Trophoblast cell (in vitro differentiated cells and primary cell): Measurements from ENCODE around the gene HDDC2.

ENCODE experiments used
- DNase-seq, 2 donors: peaks; one replicate each; pipeline ENCODE4 v3.0.0-alpha.2; 2016
- H2AFZ ChIP-seq: 2 replicates; pipeline ENCODE4 v1.6.1; 2013; ENCODE audit warnings: low read length, moderate library complexity, mild to moderate bottlenecking; ENCODE audit not compliant: insufficient read depth, poor library complexity
- H2AK5ac ChIP-seq: 2 replicates; pipeline ENCODE4 v1.6.1; 2013; ENCODE audit warnings: mild to moderate bottlenecking, low read length
- H2BK120ac ChIP-seq: 2 replicates; pipeline ENCODE4 v1.6.1; 2013; ENCODE audit warnings: low read length, mild to moderate bottlenecking, moderate library complexity; ENCODE audit not compliant: insufficient read depth, poor library complexity
- H2BK12ac ChIP-seq: 2 replicates; pipeline ENCODE4 v1.6.1; 2013; ENCODE audit warnings: mild to moderate bottlenecking, low read length, moderate library complexity
- H2BK5ac ChIP-seq: 2 replicates; pipeline ENCODE4 v1.6.1; 2013; ENCODE audit warnings: low read length, low read depth, moderate library complexity, mild to moderate bottlenecking; ENCODE audit not compliant: poor library complexity
- H3K14ac ChIP-seq: 2 replicates; pipeline ENCODE4 v1.6.1; 2013; ENCODE audit warnings: mild to moderate bottlenecking, low read length
- H3K18ac ChIP-seq: 2 replicates; pipeline ENCODE4 v1.6.1; 2013; ENCODE audit warnings: mild to moderate bottlenecking, low read length
- H3K23ac ChIP-seq: 2 replicates; pipeline ENCODE4 v1.6.1; 2013; ENCODE audit warnings: low read length
- H3K27ac ChIP-seq: 2 replicates; pipeline ENCODE4 v1.5.1; 2013; ENCODE audit warnings: low read depth, mild to moderate bottlenecking, inconsistent platforms, low read length, moderate library complexity
- H3K27me3 ChIP-seq: 2 replicates; pipeline ENCODE4 v1.6.1; 2013; ENCODE audit warnings: inconsistent platforms, mild to moderate bottlenecking, low read length, moderate library complexity; ENCODE audit not compliant: insufficient read depth
- H3K36me3 ChIP-seq, 2 experiments: 1 replicate in 1 of 2; 2 replicates in 1 of 2; pipeline ENCODE4 v1.6.1; 2013; ENCODE audit warnings: low read length in 2 of 2, mild to moderate bottlenecking in 2 of 2, moderate library complexity in 1 of 2; ENCODE audit not compliant: insufficient read depth in 2 of 2, control insufficient read depth in 1 of 2
- H3K4ac ChIP-seq: 2 replicates; pipeline ENCODE4 v1.6.1; 2013; ENCODE audit warnings: low read depth, mild to moderate bottlenecking, low read length, moderate library complexity
- H3K4me1 ChIP-seq, 2 experiments: 1 replicate in 1 of 2; 2 replicates in 1 of 2; pipeline ENCODE4 v1.6.1; 2013; ENCODE audit warnings: low read length in 2 of 2, mild to moderate bottlenecking in 2 of 2, moderate library complexity in 1 of 2; ENCODE audit not compliant: insufficient read depth in 2 of 2, control insufficient read depth in 1 of 2
- H3K4me2 ChIP-seq: 2 replicates; pipeline ENCODE4 v1.6.1; 2013; ENCODE audit warnings: inconsistent platforms, mild to moderate bottlenecking, low read length, moderate library complexity
- H3K4me3 ChIP-seq: 2 replicates; pipeline ENCODE4 v1.5.1; 2013; ENCODE audit warnings: mild to moderate bottlenecking, low read depth, low read length, inconsistent platforms
- H3K79me1 ChIP-seq: one replicate; pipeline ENCODE4 v1.6.1; 2013; ENCODE audit warnings: low read length
- H3K79me2 ChIP-seq: 2 replicates; pipeline ENCODE4 v1.6.1; 2013; ENCODE audit warnings: low read length, mild to moderate bottlenecking; ENCODE audit not compliant: control insufficient read depth, insufficient read depth, poor library complexity
- H3K9ac ChIP-seq: 2 replicates; pipeline ENCODE4 v1.6.1; 2013; ENCODE audit warnings: mild to moderate bottlenecking, low read length
- H3K9me3 ChIP-seq: 2 replicates; pipeline ENCODE4 v1.6.1; 2013; ENCODE audit warnings: low read depth, mild to moderate bottlenecking, control low read depth, inconsistent platforms, low read length; ENCODE audit not compliant: insufficient read depth
- H4K12ac ChIP-seq: 2 replicates; pipeline ENCODE4 v1.6.1; 2013; ENCODE audit warnings: low read depth, mild to moderate bottlenecking, low read length, moderate library complexity
- H4K8ac ChIP-seq: 2 replicates; pipeline ENCODE4 v1.6.1; 2013; ENCODE audit warnings: low read depth, mild to moderate bottlenecking, low read length, moderate library complexity
- H4K91ac ChIP-seq: one replicate; pipeline ENCODE4 v1.6.1; 2013; ENCODE audit warnings: low read depth, mild to moderate bottlenecking, low read length, moderate library complexity
- WGBS: extraction: QIAGEN DNeasy Blood & Tissue Kit; methylation state at CpG from one replicate; pipeline ENCODE4 v1.1.7; 2013; ENCODE audit warnings: missing lambda C conversion rate; ENCODE audit not compliant: insufficient read length, insufficient coverage; ENCODE audit errors: extremely low coverage; 5-methylcytosine and 5-hydroxymethylcytosine counted together

Gene HDDC2

GRCh38 chr6:125273251-125273650 lies 28.5 kb downstream of the HDDC2 start:
- H3K27me3 ChIP-seq: no peaks in the 10 kb centered on the region

GRCh38 chr6:125271486-125272159 lies 30.1 kb downstream of the HDDC2 start:
- no CpG with 5 or more reads among the region's 8 CpGs for WGBS
- no peaks in the 10 kb centered on the region for H3K79me2 ChIP-seq
- H3K4me3 ChIP-seq: no peak overlapping the region
- no peak overlapping the region for H3K14ac ChIP-seq
- no peak overlapping the region for H3K23ac ChIP-seq
- H3K36me3 ChIP-seq: peaks cover 6 to 28% of the 10 kb centered on the region in 2 experiments
- no peaks in the 10 kb centered on the region for H3K4me1 ChIP-seq
- H3K9ac ChIP-seq: no peak overlapping the region
- H3K79me1 ChIP-seq: no peaks in the 10 kb centered on the region
- no peak overlapping the region for H4K91ac ChIP-seq
- H3K4me2 ChIP-seq: no peak overlapping the region
- no peak overlapping the region for H3K18ac ChIP-seq
- no peak overlapping the region for H2AFZ ChIP-seq
- no peak overlapping the region for H2AK5ac ChIP-seq
- no peak overlapping the region for H2BK12ac ChIP-seq
- H2BK5ac ChIP-seq: no peak overlapping the region
- H3K27me3 ChIP-seq: no peaks in the 10 kb centered on the region
- peaks cover 6% of the 10 kb centered on the region for H3K9me3 ChIP-seq
- no peak overlapping the region for H4K8ac ChIP-seq
- no peak overlapping the region for H2BK120ac ChIP-seq
- H3K27ac ChIP-seq: no peak overlapping the region
- no peak overlapping the region for H4K12ac ChIP-seq
- DNase-seq: no peak
- no peak overlapping the region for H3K4ac ChIP-seq

More at GRCh38 chr6:125273251-125273650, 28.5 kb downstream of the HDDC2 start:
- H3K4ac ChIP-seq: no peak overlapping the region
- no peak overlapping the region for H2AFZ ChIP-seq
- no peak overlapping the region for H3K9ac ChIP-seq
- no peak overlapping the region for H3K4me2 ChIP-seq
- peaks cover 6 to 28% of the 10 kb centered on the region in 2 experiments for H3K36me3 ChIP-seq
- DNase-seq: no peak
- no peak overlapping the region for H2BK5ac ChIP-seq
- no peaks in the 10 kb centered on the region for H3K79me1 ChIP-seq
- H3K18ac ChIP-seq: no peak overlapping the region
- H3K27ac ChIP-seq: no peak overlapping the region
- H3K23ac ChIP-seq: no peak overlapping the region
- WGBS: no CpG with 5 or more reads among the region's 8 CpGs
- no peak overlapping the region for H2AK5ac ChIP-seq
- no peak overlapping the region for H3K14ac ChIP-seq
- H3K4me3 ChIP-seq: no peak overlapping the region
- H2BK12ac ChIP-seq: no peak overlapping the region
- no peak overlapping the region for H2BK120ac ChIP-seq
- no peak overlapping the region for H4K12ac ChIP-seq
- H3K4me1 ChIP-seq: no peaks in the 10 kb centered on the region
- H3K79me2 ChIP-seq: no peaks in the 10 kb centered on the region
- peaks cover 6% of the 10 kb centered on the region for H3K9me3 ChIP-seq
- no peak overlapping the region for H4K8ac ChIP-seq
- H4K91ac ChIP-seq: no peak overlapping the region

GRCh38 chr6:125270380-125270779 lies 31.4 kb downstream of the HDDC2 start:
- no CpG with 5 or more reads among the region's 4 CpGs for WGBS
- Histone ChIP-seq H3K18ac (no peak overlapping the region), H3K27ac (no peak overlapping the region), H4K91ac (no peak overlapping the region), H3K4ac (no peak overlapping the region), H3K9me3 (peaks cover 6% of the 10 kb centered on the region), H2BK120ac (no peak overlapping the region), H3K4me1 (no peaks in the 10 kb centered on the region), H3K4me3 (no peak overlapping the region), H3K9ac (no peak overlapping the region), H4K12ac (no peak overlapping the region), H3K14ac (no peak overlapping the region), H2AK5ac (no peak overlapping the region), H3K23ac (no peak overlapping the region), H3K36me3 (peaks cover 4 to 24% of the 10 kb centered on the region in 2 experiments), H2AFZ (no peak overlapping the region), H2BK12ac (no peak overlapping the region), H3K27me3 (no peaks in the 10 kb centered on the region), H3K79me2 (no peaks in the 10 kb centered on the region), H3K79me1 (no peaks in the 10 kb centered on the region), H3K4me2 (no peak overlapping the region), H4K8ac (no peak overlapping the region), H2BK5ac (no peak overlapping the region)
- DNase-seq: no peak

GRCh38 chr6:125269328-125269985 lies 32.3 kb downstream of the HDDC2 start:
- H3K14ac ChIP-seq: no peak overlapping the region
- no peak for DNase-seq
- no peak overlapping the region for H4K12ac ChIP-seq
- no peak overlapping the region for H2BK5ac ChIP-seq
- H2BK12ac ChIP-seq: no peak overlapping the region
- H3K27ac ChIP-seq: no peak overlapping the region
- WGBS: no CpG with 5 or more reads among the region's 7 CpGs
- no peaks in the 10 kb centered on the region for H3K27me3 ChIP-seq
- no peak overlapping the region for H4K8ac ChIP-seq
- H3K4me3 ChIP-seq: no peak overlapping the region
- no peak overlapping the region for H4K91ac ChIP-seq
- H2AK5ac ChIP-seq: no peak overlapping the region
- H3K9ac ChIP-seq: no peak overlapping the region
- no peak overlapping the region for H3K4ac ChIP-seq
- no peak overlapping the region for H2BK120ac ChIP-seq
- no peak overlapping the region for H3K18ac ChIP-seq
- no peak overlapping the region for H3K4me2 ChIP-seq
- H2AFZ ChIP-seq: no peak overlapping the region
- no peak overlapping the region for H3K23ac ChIP-seq
- H3K4me1 ChIP-seq: no peaks in the 10 kb centered on the region
- no peaks in the 10 kb centered on the region for H3K79me1 ChIP-seq
- no peaks in the 10 kb centered on the region for H3K79me2 ChIP-seq
- H3K36me3 ChIP-seq: peaks cover 4 to 24% of the 10 kb centered on the region in 2 experiments
- H3K9me3 ChIP-seq: peaks cover 6% of the 10 kb centered on the region
